Measurements from ENCODE around the gene MUC5AC. TPM values are rescaled to one million over a fixed set of nuclear protein-coding genes. Genes with fewer than 3 reads are reported as not detected.

The MUC5AC gene
- total and polyA plus RNA-seq, 2 donors (not counting 1 experiment from before 2014, with no cell fraction given): not detected

DNA sequence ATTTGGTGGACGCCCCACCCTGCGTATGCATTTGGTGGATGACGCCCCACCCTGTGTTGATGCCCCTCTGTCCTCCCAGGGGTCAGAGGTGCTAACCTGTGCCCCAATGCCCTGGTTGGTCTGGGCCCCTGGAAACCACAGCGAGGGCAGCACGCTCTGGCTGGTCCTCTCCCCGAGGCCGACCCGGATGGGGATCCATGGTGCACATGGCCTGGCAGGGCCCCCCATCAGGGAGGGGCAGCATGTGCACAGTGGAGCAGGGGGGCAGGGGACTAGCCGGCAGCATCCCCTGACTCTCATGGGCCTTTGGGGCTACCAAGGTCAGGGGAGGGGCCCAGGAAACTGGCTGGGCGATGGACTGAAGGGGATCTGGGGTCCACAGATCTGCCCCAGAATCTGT, 7.6 kb upstream of the MUC5AC start:
- Histone ChIP-seq H3K27me3 (ENCODE audit: control insufficient read depth, insufficient read depth, low read length) (no peaks in the 10 kb centered on the region), H2AFZ (ENCODE audit: low read length) (no peak overlapping the region), H4K20me1 (ENCODE audit: control insufficient read depth, extremely low read depth, insufficient read depth, low read length) (no peaks in the 10 kb centered on the region), H3K27ac (ENCODE audit: insufficient read depth, low read length) (no peak overlapping the region), H3K4me3 (replicated peaks in 1 of 4; ENCODE audit: control extremely low read depth in 1 of 4, insufficient read depth in 1 of 4, low read depth in 3 of 4, low read length in 4 of 4) (no peak overlapping the region), H3K79me2 (ENCODE audit: control insufficient read depth, insufficient read depth, low read length) (no peaks in the 10 kb centered on the region), H3K4me2 (ENCODE audit: extremely low read depth, insufficient read depth, low read length) (no peak overlapping the region), H3K36me3 (ENCODE audit: control insufficient read depth, insufficient read depth, low read length) (no peaks in the 10 kb centered on the region), H3K4me1 (ENCODE audit: control insufficient read depth, extremely low read depth, insufficient read depth, low read length) (peaks cover 13% of the 10 kb centered on the region), H3K9me3 (ENCODE audit: control insufficient read depth, insufficient read depth, low read depth, low read length) (no peaks in the 10 kb centered on the region), H3K9ac (ENCODE audit: insufficient read depth, low read length) (no peak overlapping the region)
- TF ChIP-seq, protein P1, sequence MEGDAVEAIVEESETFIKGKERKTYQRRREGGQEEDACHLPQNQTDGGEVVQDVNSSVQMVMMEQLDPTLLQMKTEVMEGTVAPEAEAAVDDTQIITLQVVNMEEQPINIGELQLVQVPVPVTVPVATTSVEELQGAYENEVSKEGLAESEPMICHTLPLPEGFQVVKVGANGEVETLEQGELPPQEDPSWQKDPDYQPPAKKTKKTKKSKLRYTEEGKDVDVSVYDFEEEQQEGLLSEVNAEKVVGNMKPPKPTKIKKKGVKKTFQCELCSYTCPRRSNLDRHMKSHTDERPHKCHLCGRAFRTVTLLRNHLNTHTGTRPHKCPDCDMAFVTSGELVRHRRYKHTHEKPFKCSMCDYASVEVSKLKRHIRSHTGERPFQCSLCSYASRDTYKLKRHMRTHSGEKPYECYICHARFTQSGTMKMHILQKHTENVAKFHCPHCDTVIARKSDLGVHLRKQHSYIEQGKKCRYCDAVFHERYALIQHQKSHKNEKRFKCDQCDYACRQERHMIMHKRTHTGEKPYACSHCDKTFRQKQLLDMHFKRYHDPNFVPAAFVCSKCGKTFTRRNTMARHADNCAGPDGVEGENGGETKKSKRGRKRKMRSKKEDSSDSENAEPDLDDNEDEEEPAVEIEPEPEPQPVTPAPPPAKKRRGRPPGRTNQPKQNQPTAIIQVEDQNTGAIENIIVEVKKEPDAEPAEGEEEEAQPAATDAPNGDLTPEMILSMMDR (conservative IDR thresholded peaks at IDR 0.05 in 1 of 2, IDR thresholded peaks at IDR 0.05 in 1 of 2; ENCODE audit: low read depth in 1 of 2, low read length in 2 of 2): no peak
- TF ChIP-seq EZH2 (IDR thresholded peaks at IDR 0.05; ENCODE audit: low read length, missing control alignments): no peak
- DNase-seq (ENCODE audit: low read depth in 2 of 2): no peak

DNA sequence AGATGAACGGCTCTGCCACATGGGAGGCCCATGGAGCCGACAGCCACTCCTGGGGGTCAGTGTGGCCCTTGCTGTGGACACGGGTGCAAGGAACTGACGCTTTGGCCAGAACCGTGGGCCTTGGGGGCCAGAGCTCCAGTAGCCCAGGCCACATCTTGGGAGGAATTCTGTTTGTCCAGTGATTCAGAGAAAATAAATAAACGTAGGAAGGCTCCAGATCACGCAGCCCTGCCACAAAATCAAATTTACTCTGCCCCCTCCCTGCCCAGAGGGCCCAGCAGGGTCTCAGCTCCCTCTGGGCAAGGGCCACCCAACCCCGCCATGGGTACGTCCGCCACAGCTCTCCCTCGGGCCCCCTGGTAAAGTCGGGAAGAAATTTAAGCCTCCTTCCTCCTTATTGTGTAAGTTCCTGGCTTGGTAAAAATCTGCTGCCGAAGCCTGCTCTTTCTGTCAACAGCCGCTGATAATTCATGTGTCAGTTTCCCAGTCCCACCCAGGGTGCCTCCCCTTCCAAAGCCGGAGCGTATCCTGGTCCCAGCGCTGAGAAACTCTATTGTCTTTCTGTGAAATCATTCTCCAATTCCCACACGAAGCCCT, 6.9 kb upstream of the MUC5AC start:
- no peaks in the 10 kb centered on the region for H4K20me1 ChIP-seq (ENCODE audit: control insufficient read depth, extremely low read depth, insufficient read depth, low read length)
- H3K9me3 ChIP-seq (ENCODE audit: control insufficient read depth, insufficient read depth, low read depth, low read length): no peaks in the 10 kb centered on the region
- H3K36me3 ChIP-seq (ENCODE audit: control insufficient read depth, insufficient read depth, low read length): no peaks in the 10 kb centered on the region
- no peak overlapping the region for H3K4me3 ChIP-seq (replicated peaks in 1 of 4; ENCODE audit: control extremely low read depth in 1 of 4, insufficient read depth in 1 of 4, low read depth in 3 of 4, low read length in 4 of 4)
- DNase-seq (ENCODE audit: low read depth in 2 of 2): peak; percentile 30 to 81
- H3K9ac ChIP-seq (ENCODE audit: insufficient read depth, low read length): no peak overlapping the region
- H3K4me2 ChIP-seq (ENCODE audit: extremely low read depth, insufficient read depth, low read length): no peak overlapping the region
- H3K27ac ChIP-seq (ENCODE audit: insufficient read depth, low read length): peak overlapping the region; percentile 9
- H3K27me3 ChIP-seq (ENCODE audit: control insufficient read depth, insufficient read depth, low read length): no peaks in the 10 kb centered on the region
- peaks cover 13% of the 10 kb centered on the region for H3K4me1 ChIP-seq (ENCODE audit: control insufficient read depth, extremely low read depth, insufficient read depth, low read length)
- H3K79me2 ChIP-seq (ENCODE audit: control insufficient read depth, insufficient read depth, low read length): no peaks in the 10 kb centered on the region
- no peak overlapping the region for H2AFZ ChIP-seq (ENCODE audit: low read length)
- TF ChIP-seq EZH2 (IDR thresholded peaks at IDR 0.05; ENCODE audit: low read length, missing control alignments): no peak
- TF ChIP-seq, protein P1 (conservative IDR thresholded peaks at IDR 0.05 in 1 of 2, IDR thresholded peaks at IDR 0.05 in 1 of 2; ENCODE audit: low read depth in 1 of 2, low read length in 2 of 2): no peak

DNA sequence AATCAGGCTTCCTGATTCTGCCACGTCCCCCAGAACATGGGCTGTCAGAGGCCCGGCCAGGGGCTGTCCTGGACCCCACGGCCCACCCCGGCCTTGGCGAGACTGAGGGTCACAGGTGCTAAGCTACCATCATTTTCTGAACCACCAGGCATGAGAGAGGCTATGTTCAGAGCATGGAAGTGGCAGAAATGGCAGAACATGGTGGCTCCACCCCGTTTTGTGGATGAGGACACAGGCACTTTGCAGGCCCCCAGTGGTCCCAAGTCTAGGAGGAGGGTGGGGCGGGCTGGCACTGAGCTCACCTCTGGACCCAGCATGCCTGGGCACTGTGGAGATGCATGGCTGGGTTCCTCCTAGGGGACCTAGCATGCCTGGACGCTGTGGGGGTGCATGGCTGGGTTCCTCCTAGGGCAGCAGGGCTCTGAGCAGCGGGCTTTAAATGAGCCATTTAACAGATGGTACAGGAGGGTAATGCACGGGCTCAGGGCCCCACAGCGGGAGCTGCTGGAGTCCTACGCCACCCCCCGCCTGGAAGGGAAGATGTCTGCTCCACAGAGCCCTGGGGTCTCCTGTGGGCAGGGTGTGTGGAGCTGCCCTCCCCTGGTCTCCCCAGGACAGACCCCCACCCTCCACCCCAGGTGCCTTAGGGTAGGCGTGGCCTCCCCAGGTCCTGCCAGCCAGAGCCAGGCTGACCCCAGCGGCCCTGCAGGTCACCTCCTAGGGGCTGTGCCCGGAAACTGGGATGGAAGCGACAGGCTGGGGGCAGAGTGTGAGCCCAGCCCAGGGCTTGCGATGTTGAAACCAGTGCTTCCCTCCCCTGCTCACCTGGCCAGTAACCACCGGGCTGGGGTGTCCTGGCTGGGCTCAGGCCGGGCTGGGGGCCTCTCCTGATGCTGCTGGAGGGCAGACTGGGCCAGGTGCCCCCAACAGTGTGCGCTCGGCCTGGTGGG, 6.1 kb upstream of the MUC5AC start:
- Histone ChIP-seq H3K27me3 (ENCODE audit: control insufficient read depth, insufficient read depth, low read length) (no peaks in the 10 kb centered on the region), H3K4me3 (replicated peaks in 1 of 4; ENCODE audit: control extremely low read depth in 1 of 4, insufficient read depth in 1 of 4, low read depth in 3 of 4, low read length in 4 of 4) (no peak overlapping the region), H3K36me3 (ENCODE audit: control insufficient read depth, insufficient read depth, low read length) (no peaks in the 10 kb centered on the region), H3K9me3 (ENCODE audit: control insufficient read depth, insufficient read depth, low read depth, low read length) (no peaks in the 10 kb centered on the region), H3K79me2 (ENCODE audit: control insufficient read depth, insufficient read depth, low read length) (no peaks in the 10 kb centered on the region), H3K27ac (ENCODE audit: insufficient read depth, low read length) (peak overlapping the region; percentile 9), H2AFZ (ENCODE audit: low read length) (no peak overlapping the region), H3K9ac (ENCODE audit: insufficient read depth, low read length) (no peak overlapping the region), H4K20me1 (ENCODE audit: control insufficient read depth, extremely low read depth, insufficient read depth, low read length) (no peaks in the 10 kb centered on the region), H3K4me2 (ENCODE audit: extremely low read depth, insufficient read depth, low read length) (no peak overlapping the region), H3K4me1 (ENCODE audit: control insufficient read depth, extremely low read depth, insufficient read depth, low read length) (peaks cover 13% of the 10 kb centered on the region)
- TF ChIP-seq, protein P1 (conservative IDR thresholded peaks at IDR 0.05 in 1 of 2, IDR thresholded peaks at IDR 0.05 in 1 of 2; ENCODE audit: low read depth in 1 of 2, low read length in 2 of 2): no peak
- TF ChIP-seq EZH2 (IDR thresholded peaks at IDR 0.05; ENCODE audit: low read length, missing control alignments): no peak
- DNase-seq (ENCODE audit: low read depth in 2 of 2): no peak
